ENCODE data around the gene CD22.
"Not testable (repeated sequence)": the region's sequence is repeated elsewhere in the genome, so short reads cannot be mapped to it uniquely, and the experiment has no call there.

The CD22 gene

GRCh38 chr19:35357867-35358573 lies 29.0 kb downstream of the CD22 start, which contains the start of gene FFAR3:
FFAR3 (plus strand) TSS chr19:35358460; CDS start chr19:35358891, 431 bp downstream.
- DNase-seq = peak in 11 of 56 donors; percentile 8 to 36 (median 15)

GRCh38 chr19:35358834-35359233 lies 29.8 kb downstream of the CD22 start:
- DNase-seq = not testable (repeated sequence)

- DNase-seq = not testable (repeated sequence)
These were observed 30.4 kb downstream of the CD22 start for GRCh38 chr19:35359395-35359794.

GRCh38 chr19:35360081-35360480 lies 31.1 kb downstream of the CD22 start:
- not testable (repeated sequence) for DNase-seq

GRCh38 chr19:35360880-35361420 lies 32.0 kb downstream of the CD22 start:
- no peak for DNase-seq

- DNase-seq = no peak
These were observed 33.4 kb downstream of the CD22 start for GRCh38 chr19:35362261-35363000.

GRCh38 chr19:35363001-35363590 lies 34.1 kb downstream of the CD22 start:
- DNase-seq = no peak

- no peak for DNase-seq
These were observed 34.9 kb downstream of the CD22 start for GRCh38 chr19:35363711-35364425.

- no peak for DNase-seq
These were observed 36.3 kb downstream of the CD22 start for GRCh38 chr19:35365303-35365702.

- DNase-seq = no peak
These were observed 39.4 kb downstream of the CD22 start for GRCh38 chr19:35368378-35368777.

- no peak for DNase-seq
These were observed 40.5 kb downstream of the CD22 start for GRCh38 chr19:35369522-35369921.

- DNase-seq = no peak
These were observed 41.7 kb downstream of the CD22 start, which contains the start of gene GPR42 for GRCh38 chr19:35370722-35371121. GPR42 (plus strand) TSS chr19:35371068; CDS start chr19:35371360, 292 bp downstream.

GRCh38 chr19:35373492-35373891 lies 44.5 kb downstream of the CD22 start:
- no peak for DNase-seq

GRCh38 chr19:35374031-35374430 lies 45.0 kb downstream of the CD22 start:
- DNase-seq = not testable (repeated sequence)

- no peak for DNase-seq
These were observed 46.7 kb downstream of the CD22 start for GRCh38 chr19:35375505-35376307.

GRCh38 chr19:35377656-35378055 lies 48.7 kb downstream of the CD22 start:
- DNase-seq = no peak

GRCh38 chr19:35378356-35378755 lies 49.4 kb downstream of the CD22 start:
- DNase-seq = no peak

GRCh38 chr19:35379545-35379944 lies 50.6 kb downstream of the CD22 start:
- not testable (repeated sequence) for DNase-seq

- DNase-seq = no peak
These were observed 51.0 kb downstream of the CD22 start for GRCh38 chr19:35379992-35380391.

- no peak for DNase-seq
These were observed 51.6 kb downstream of the CD22 start for GRCh38 chr19:35380450-35381124.
